Uterus (tissue), 2 donors: ENCODE results near the gene PRKCSH.

Source experiments
- POLR2A ChIP-seq, 2 donors: fragments of 450-650 bp; IDR thresholded peaks; one replicate each; pipeline ENCODE4 v1.6.1; 2016; ENCODE audit warnings: antibody characterized with exemption in 2 of 2, mild to moderate bottlenecking in 1 of 2, moderate library complexity in 1 of 2
- TF ChIP-seq, protein P1 (sequence below), 4 experiments: fragments of 200-600 bp in 2 of 4; fragments of 450-650 bp in 2 of 4; sonication (generic) in 2 of 4; IDR thresholded peaks; one replicate each; pipeline ENCODE4 v1.5.1; 2016 to 2019; ENCODE audit warnings: antibody characterized with exemption in 4 of 4, mild to moderate bottlenecking in 2 of 4, moderate library complexity in 1 of 4

DNA sequence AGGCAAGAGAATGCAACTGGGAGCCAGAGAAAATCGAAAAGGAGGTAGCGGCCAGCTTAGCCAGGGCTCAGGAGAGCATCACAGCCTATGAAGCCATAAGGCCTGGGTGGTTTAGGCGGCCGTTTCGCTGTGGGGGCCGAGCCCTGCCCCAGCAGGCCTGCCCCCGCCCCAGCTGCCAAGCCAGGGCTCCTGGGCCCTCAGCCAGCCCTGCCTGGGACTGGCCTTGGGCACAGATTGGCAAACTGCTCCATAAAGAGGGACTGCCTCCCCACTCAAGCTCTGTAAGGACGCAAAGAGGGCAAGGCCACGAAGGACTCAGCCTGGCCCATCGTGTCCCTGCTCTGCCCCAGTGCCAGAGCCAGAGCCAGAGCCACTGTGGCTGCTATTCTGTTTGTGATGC lies 60.0 kb downstream of the PRKCSH start:
- TF ChIP-seq, protein P1, sequence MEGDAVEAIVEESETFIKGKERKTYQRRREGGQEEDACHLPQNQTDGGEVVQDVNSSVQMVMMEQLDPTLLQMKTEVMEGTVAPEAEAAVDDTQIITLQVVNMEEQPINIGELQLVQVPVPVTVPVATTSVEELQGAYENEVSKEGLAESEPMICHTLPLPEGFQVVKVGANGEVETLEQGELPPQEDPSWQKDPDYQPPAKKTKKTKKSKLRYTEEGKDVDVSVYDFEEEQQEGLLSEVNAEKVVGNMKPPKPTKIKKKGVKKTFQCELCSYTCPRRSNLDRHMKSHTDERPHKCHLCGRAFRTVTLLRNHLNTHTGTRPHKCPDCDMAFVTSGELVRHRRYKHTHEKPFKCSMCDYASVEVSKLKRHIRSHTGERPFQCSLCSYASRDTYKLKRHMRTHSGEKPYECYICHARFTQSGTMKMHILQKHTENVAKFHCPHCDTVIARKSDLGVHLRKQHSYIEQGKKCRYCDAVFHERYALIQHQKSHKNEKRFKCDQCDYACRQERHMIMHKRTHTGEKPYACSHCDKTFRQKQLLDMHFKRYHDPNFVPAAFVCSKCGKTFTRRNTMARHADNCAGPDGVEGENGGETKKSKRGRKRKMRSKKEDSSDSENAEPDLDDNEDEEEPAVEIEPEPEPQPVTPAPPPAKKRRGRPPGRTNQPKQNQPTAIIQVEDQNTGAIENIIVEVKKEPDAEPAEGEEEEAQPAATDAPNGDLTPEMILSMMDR (IDR thresholded peaks at IDR 0.05), result no peak
- no peak for TF ChIP-seq POLR2A (IDR thresholded peaks at IDR 0.05)
